ENCODE measurements around the gene MYRIP. TPM values are rescaled to one million over a fixed set of nuclear protein-coding genes. Genes with fewer than 3 reads are reported as not detected.

The MYRIP gene
- total and polyA plus RNA-seq, 12 donors: 0.45 to 2.7 (median 1.3) TPM

DNA sequence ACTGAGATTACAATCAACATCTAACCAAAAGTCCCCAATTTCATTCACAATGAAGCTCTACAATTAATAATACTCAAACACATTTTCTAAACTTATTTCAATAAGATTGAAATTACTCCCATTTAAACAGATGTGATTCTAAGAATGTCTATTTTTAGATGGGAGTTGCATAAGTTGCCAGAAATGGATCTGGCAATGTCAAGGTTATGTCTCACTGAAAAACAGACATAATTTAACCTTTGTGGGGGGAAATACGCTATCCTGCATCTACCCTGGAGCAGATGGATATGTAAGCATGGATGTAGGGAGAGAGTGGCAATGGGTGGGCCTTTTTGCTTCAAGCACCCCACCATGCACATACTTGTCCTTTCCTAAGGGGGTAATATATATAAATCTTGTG is 493.4 kb downstream of the MYRIP start:
- peaks cover 0 to 6% (median 0%) of the 10 kb centered on the region in 11 donors for H3K9me3 ChIP-seq
- TF ChIP-seq, protein P1, sequence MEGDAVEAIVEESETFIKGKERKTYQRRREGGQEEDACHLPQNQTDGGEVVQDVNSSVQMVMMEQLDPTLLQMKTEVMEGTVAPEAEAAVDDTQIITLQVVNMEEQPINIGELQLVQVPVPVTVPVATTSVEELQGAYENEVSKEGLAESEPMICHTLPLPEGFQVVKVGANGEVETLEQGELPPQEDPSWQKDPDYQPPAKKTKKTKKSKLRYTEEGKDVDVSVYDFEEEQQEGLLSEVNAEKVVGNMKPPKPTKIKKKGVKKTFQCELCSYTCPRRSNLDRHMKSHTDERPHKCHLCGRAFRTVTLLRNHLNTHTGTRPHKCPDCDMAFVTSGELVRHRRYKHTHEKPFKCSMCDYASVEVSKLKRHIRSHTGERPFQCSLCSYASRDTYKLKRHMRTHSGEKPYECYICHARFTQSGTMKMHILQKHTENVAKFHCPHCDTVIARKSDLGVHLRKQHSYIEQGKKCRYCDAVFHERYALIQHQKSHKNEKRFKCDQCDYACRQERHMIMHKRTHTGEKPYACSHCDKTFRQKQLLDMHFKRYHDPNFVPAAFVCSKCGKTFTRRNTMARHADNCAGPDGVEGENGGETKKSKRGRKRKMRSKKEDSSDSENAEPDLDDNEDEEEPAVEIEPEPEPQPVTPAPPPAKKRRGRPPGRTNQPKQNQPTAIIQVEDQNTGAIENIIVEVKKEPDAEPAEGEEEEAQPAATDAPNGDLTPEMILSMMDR (IDR thresholded peaks at IDR 0.05): no peak
- 23 to 45% methylated on average over 1 of the region's 1 CpG for WGBS, 2 donors
- H3K36me3 ChIP-seq: peaks cover 0 to 34% (median 4%) of the 10 kb centered on the region in 9 donors
- intact Hi-C loops (cut with DNase I): no loop called here
- ATAC-seq (peak in 5 of 8 donors; percentile 53 to 71 (median 64)), DNase-seq (no peak)
- H3K4me1 ChIP-seq: peaks cover 0 to 43% (median 15%) of the 10 kb centered on the region in 9 donors
- H3K27ac ChIP-seq: peak overlapping the region in 9 of 10 donors; percentile 30 to 78 (median 72)
- H3K4me3 ChIP-seq: no peak overlapping the region
- no peaks in the 10 kb centered on the region for H3K27me3 ChIP-seq

GRCh38 chr3:40304352-40304751 is 494.9 kb downstream of the MYRIP start:
- ATAC-seq (no peak), DNase-seq (no peak)
- Histone ChIP-seq H3K27ac (peak overlapping the region in 1 of 10 donors; percentile 2), H3K9me3 (peaks cover 0 to 6% (median 0%) of the 10 kb centered on the region in 11 donors), H3K36me3 (peaks cover 0 to 19% (median 4%) of the 10 kb centered on the region in 9 donors), H3K27me3 (no peaks in the 10 kb centered on the region), H3K4me3 (no peak overlapping the region), H3K4me1 (peaks cover 0 to 44% (median 21%) of the 10 kb centered on the region in 9 donors)
- intact Hi-C loops (cut with DNase I): no loop called here
- TF ChIP-seq, protein P1 (IDR thresholded peaks at IDR 0.05): no peak
- WGBS, 2 donors: 93 to 98% methylated on average over 2 of the region's 2 CpGs

- Histone ChIP-seq H3K4me1 (peaks cover 0 to 38% (median 28%) of the 10 kb centered on the region in 9 donors), H3K36me3 (peaks cover 0 to 8% (median 5%) of the 10 kb centered on the region in 9 donors), H3K27me3 (no peaks in the 10 kb centered on the region), H3K9me3 (peaks cover 0 to 6% (median 0%) of the 10 kb centered on the region in 11 donors), H3K27ac (no peak overlapping the region), H3K4me3 (no peak overlapping the region)
- no peak for ATAC-seq
- 79 to 86% methylated on average over 3 of the region's 3 CpGs for WGBS, 2 donors
- intact Hi-C loops (cut with DNase I): loop anchor here in 3 of 10 donors (2.0 to 5.0 kb wide), 3 partner anchors 58 to 899 kb away; partner anchors contain the start of gene RPSA (in 1 of the 3)
- TF ChIP-seq, protein P1 (IDR thresholded peaks at IDR 0.05): no peak
- DNase-seq: no peak
Observed at GRCh38 chr3:40306336-40306735, 496.9 kb downstream of the MYRIP start.

GRCh38 chr3:40307176-40307575 is 497.8 kb downstream of the MYRIP start:
- no peaks in the 10 kb centered on the region for H3K27me3 ChIP-seq
- H3K4me1 ChIP-seq: peaks cover 0 to 45% (median 36%) of the 10 kb centered on the region in 9 donors
- no peaks in the 10 kb centered on the region for H3K9me3 ChIP-seq
- DNase-seq: no peak
- peaks cover 0 to 16% (median 13%) of the 10 kb centered on the region in 9 donors for H3K36me3 ChIP-seq
- 92 to 98% methylated on average over 1 of the region's 1 CpG for WGBS, 2 donors
- TF ChIP-seq, protein P1 (IDR thresholded peaks at IDR 0.05): no peak
- no peak overlapping the region for H3K4me3 ChIP-seq
- no peak for ATAC-seq
- intact Hi-C loops (cut with DNase I): loop anchor here in 3 of 10 donors (2.0 to 5.0 kb wide), 3 partner anchors 58 to 900 kb away; partner anchors contain the start of gene RPSA (in 1 of the 3)
- no peak overlapping the region for H3K27ac ChIP-seq

All from heart right ventricle (tissue), 16 donors.